Neuronal stem cell (in vitro differentiated cells): Measurements from ENCODE around the gene PGP.

ENCODE experiments used
- DNase-seq: peaks from one replicate; pipeline ENCODE4 v3.0.0-alpha.2; 2013; ENCODE audit warnings: low spot score
- H2AFZ ChIP-seq: one replicate; pipeline ENCODE4 v1.6.1; 2013; ENCODE audit warnings: mild to moderate bottlenecking, low read length, inconsistent platforms
- H2AK5ac ChIP-seq: 2 replicates; pipeline ENCODE4 v1.6.1; 2013; ENCODE audit warnings: low read depth, mild to moderate bottlenecking, inconsistent platforms, low read length, moderate library complexity, mixed read lengths
- H2BK120ac ChIP-seq: 2 replicates; pipeline ENCODE4 v1.6.1; 2013; ENCODE audit warnings: low read depth, mild to moderate bottlenecking, inconsistent platforms, low read length, moderate library complexity, mixed read lengths
- H2BK12ac ChIP-seq: one replicate; pipeline ENCODE4 v1.6.1; 2013; ENCODE audit warnings: low read length, inconsistent platforms
- H2BK15ac ChIP-seq: 2 replicates; pipeline ENCODE4 v1.6.1; 2013; ENCODE audit warnings: mild to moderate bottlenecking, low read length, inconsistent platforms, mixed read lengths
- H2BK5ac ChIP-seq: one replicate; pipeline ENCODE4 v1.6.1; 2013; ENCODE audit warnings: inconsistent platforms, mild to moderate bottlenecking, low read length, moderate library complexity
- H3K14ac ChIP-seq: one replicate; pipeline ENCODE4 v1.6.1; 2013; ENCODE audit warnings: low read length, inconsistent platforms
- H3K18ac ChIP-seq: 2 replicates; pipeline ENCODE4 v1.6.1; 2013; ENCODE audit warnings: low read length, inconsistent platforms
- H3K23ac ChIP-seq: 2 replicates; pipeline ENCODE4 v1.6.1; 2013; ENCODE audit warnings: low read depth, mild to moderate bottlenecking, mixed read lengths, low read length, inconsistent platforms; ENCODE audit not compliant: poor library complexity
- H3K27ac ChIP-seq: replicated peaks from 3 replicates; pipeline ENCODE4 v1.5.1; 2013; ENCODE audit warnings: low read length, inconsistent platforms
- H3K27me3 ChIP-seq, 3 experiments: 2 replicates each; pipeline ENCODE4 v1.6.1; 2013; ENCODE audit warnings: low read length in 3 of 3, mild to moderate bottlenecking in 2 of 3, inconsistent platforms in 1 of 3, low read depth in 1 of 3, mixed read lengths in 1 of 3, moderate library complexity in 1 of 3; ENCODE audit not compliant: control insufficient read depth in 3 of 3, insufficient read depth in 3 of 3
- H3K36me3 ChIP-seq, 2 donors: replicated peaks in 1 of 2; 2 replicates each; pipeline ENCODE4 v1.6.1; 2013; ENCODE audit warnings: low read length in 2 of 2; ENCODE audit not compliant: control insufficient read depth in 2 of 2, insufficient read depth in 2 of 2
- H3K4ac ChIP-seq: 2 replicates; pipeline ENCODE4 v1.6.1; 2013; ENCODE audit warnings: inconsistent platforms, mild to moderate bottlenecking, low read length, moderate library complexity
- H3K4me1 ChIP-seq, 2 donors: 1 replicate in 1 of 2; 2 replicates in 1 of 2; pipeline ENCODE4 v1.6.1; 2013; ENCODE audit warnings: low read length in 2 of 2, low read depth in 1 of 2; ENCODE audit not compliant: control insufficient read depth in 2 of 2, insufficient read depth in 1 of 2
- H3K4me2 ChIP-seq: one replicate; pipeline ENCODE4 v1.6.1; 2013; ENCODE audit warnings: mild to moderate bottlenecking, low read length, inconsistent platforms; ENCODE audit not compliant: insufficient read depth, poor library complexity, severe bottlenecking
- H3K4me3 ChIP-seq, 2 donors: 2 replicates each; pipeline ENCODE4 v1.5.1; 2013; ENCODE audit warnings: low read length in 2 of 2, mild to moderate bottlenecking in 2 of 2, inconsistent platforms in 1 of 2, moderate library complexity in 1 of 2
- H3K79me1 ChIP-seq: one replicate; pipeline ENCODE4 v1.6.1; 2013; ENCODE audit warnings: low read depth, mild to moderate bottlenecking, inconsistent platforms, low read length, moderate library complexity
- H3K9ac ChIP-seq: one replicate; pipeline ENCODE4 v1.6.1; 2013; ENCODE audit warnings: mild to moderate bottlenecking, low read depth, low read length, inconsistent platforms; ENCODE audit not compliant: poor library complexity
- H3K9me3 ChIP-seq, 2 donors: replicated peaks in 1 of 2; 2 replicates each; pipeline versions ENCODE3 to v1.6.1; 2013; ENCODE audit warnings: low read length in 2 of 2, mild to moderate bottlenecking in 2 of 2, inconsistent platforms in 1 of 2, low read depth in 1 of 2, mixed read lengths in 1 of 2, moderate library complexity in 1 of 2; ENCODE audit not compliant: control insufficient read depth in 2 of 2, insufficient read depth in 1 of 2
- H4K8ac ChIP-seq: one replicate; pipeline ENCODE4 v1.6.1; 2013; ENCODE audit warnings: low read depth, mild to moderate bottlenecking, inconsistent platforms, low read length, moderate library complexity
- H4K91ac ChIP-seq: one replicate; pipeline ENCODE4 v1.6.1; 2013; ENCODE audit warnings: low read length, low read depth, mild to moderate bottlenecking, inconsistent platforms; ENCODE audit not compliant: poor library complexity
- WGBS, 2 donors: extraction: QIAGEN DNeasy Blood & Tissue Kit; methylation state at CpG; one replicate each; pipeline ENCODE4 v1.1.7; 2013; ENCODE audit warnings: missing lambda C conversion rate in 2 of 2, mixed read lengths in 1 of 2; ENCODE audit not compliant: insufficient read length in 2 of 2, insufficient replicate concordance in 1 of 2; ENCODE audit errors: extremely low coverage in 2 of 2; 5-methylcytosine and 5-hydroxymethylcytosine counted together

Gene PGP

GRCh38 chr16:2176047-2176446 is 38.6 kb downstream of the PGP start:
- no peak overlapping the region for H4K91ac ChIP-seq
- peaks cover 28 to 65% of the 10 kb centered on the region in 2 donors for H3K36me3 ChIP-seq
- H2AK5ac ChIP-seq = no peak overlapping the region

DNA sequence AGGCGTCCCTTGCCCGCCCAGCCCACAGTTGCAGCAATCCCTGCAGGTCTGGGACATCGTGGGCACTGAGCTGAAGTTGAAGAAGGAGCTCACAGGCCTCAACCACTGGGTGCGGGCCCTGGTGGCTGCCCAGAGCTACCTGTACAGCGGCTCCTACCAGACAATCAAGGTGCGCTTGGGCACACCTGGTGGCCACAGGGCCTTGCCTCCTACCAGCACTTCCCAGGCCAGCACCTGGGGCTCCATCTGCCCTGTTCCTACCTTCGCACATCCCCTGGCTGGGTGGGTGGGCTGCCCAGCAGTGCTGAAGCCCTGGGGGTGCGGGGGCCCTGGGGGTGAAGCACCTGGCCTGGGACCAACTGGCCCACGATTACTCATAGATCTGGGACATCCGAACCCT is 39.2 kb downstream of the PGP start:
- Histone ChIP-seq H3K18ac (no peak overlapping the region), H2BK5ac (peak overlapping the region; percentile 82), H3K23ac (no peak overlapping the region), H2AK5ac (no peak overlapping the region), H4K91ac (no peak overlapping the region), H3K27me3 (no peaks in the 10 kb centered on the region), H3K14ac (no peak overlapping the region), H4K8ac (no peak overlapping the region), H3K4me2 (no peak overlapping the region), H2BK12ac (no peak overlapping the region), H2AFZ (no peak overlapping the region), H2BK15ac (no peak overlapping the region), H3K4me1 (no peaks in the 10 kb centered on the region), H3K36me3 (peaks cover 28 to 71% of the 10 kb centered on the region in 2 donors), H3K9ac (peak overlapping the region; percentile 30), H3K4me3 (peak overlapping the region in 1 of 2 donors; percentile 45), H3K4ac (no peak overlapping the region), H2BK120ac (no peak overlapping the region), H3K27ac (no peak overlapping the region), H3K9me3 (no peaks in the 10 kb centered on the region), H3K79me1 (peaks cover 7% of the 10 kb centered on the region)
- WGBS, 2 donors = no CpG with 5 or more reads among the region's 10 CpGs
- DNase-seq = no peak

More at GRCh38 chr16:2176047-2176446, 38.6 kb downstream of the PGP start:
- no peak overlapping the region for H3K9ac ChIP-seq
- no peaks in the 10 kb centered on the region for H3K9me3 ChIP-seq
- H3K27ac ChIP-seq = no peak overlapping the region
- H3K18ac ChIP-seq = no peak overlapping the region
- peaks cover 7% of the 10 kb centered on the region for H3K79me1 ChIP-seq
- no peak overlapping the region for H2BK120ac ChIP-seq
- H3K4me3 ChIP-seq = no peak overlapping the region
- H3K4me2 ChIP-seq = no peak overlapping the region
- peak overlapping the region; percentile 38 for H3K14ac ChIP-seq
- peak overlapping the region; percentile 71 for H2BK5ac ChIP-seq
- no peak overlapping the region for H2BK15ac ChIP-seq
- H2BK12ac ChIP-seq = no peak overlapping the region
- WGBS, 2 donors = no CpG with 5 or more reads among the region's 23 CpGs
- H3K23ac ChIP-seq = peak overlapping the region; percentile 65
- H4K8ac ChIP-seq = no peak overlapping the region
- no peaks in the 10 kb centered on the region for H3K27me3 ChIP-seq
- no peak overlapping the region for H2AFZ ChIP-seq
- DNase-seq = no peak
- H3K4me1 ChIP-seq = no peaks in the 10 kb centered on the region
- no peak overlapping the region for H3K4ac ChIP-seq

DNA sequence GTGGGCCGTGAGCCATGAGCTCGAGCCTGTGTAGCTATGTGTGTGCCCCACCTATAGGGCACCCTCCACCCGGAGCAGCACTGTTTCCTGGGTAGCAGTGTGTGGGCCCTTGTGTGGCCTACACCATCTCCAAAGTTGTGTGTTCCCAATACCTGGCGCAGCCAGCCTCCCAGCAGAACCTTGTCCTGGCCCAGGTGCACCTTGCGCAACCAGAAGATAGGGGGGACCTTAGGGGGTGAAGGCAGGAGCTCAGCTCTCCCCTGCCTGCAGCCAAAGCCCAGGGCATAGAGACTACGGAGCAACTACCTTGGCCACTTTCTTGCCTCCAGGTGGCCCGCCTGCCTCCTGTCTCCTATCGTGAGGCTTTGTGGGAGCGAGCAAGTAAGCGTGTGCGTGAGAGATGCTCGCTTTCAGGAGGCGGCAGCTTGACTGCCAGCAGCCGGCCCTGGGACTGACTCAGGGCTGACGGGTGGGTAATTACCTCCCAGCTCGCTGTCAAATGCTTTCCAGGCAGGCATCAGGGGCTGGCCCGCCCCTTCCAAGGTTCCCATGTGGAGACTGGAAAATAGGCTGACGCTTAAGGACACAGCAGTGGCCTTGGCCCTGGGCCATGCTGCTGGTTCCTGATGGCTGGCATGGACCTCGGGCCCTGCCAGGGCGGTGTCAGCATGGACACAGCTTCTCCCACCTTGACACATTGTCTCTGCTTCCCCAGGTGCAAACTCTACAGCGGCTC is 40.1 kb downstream of the PGP start:
- H3K9ac ChIP-seq = no peak overlapping the region
- no peak overlapping the region for H2AK5ac ChIP-seq
- no peaks in the 10 kb centered on the region for H3K9me3 ChIP-seq
- WGBS, 2 donors = no CpG with 5 or more reads among the region's 21 CpGs
- H4K8ac ChIP-seq = no peak overlapping the region
- H3K4me2 ChIP-seq = no peak overlapping the region
- no peaks in the 10 kb centered on the region for H3K27me3 ChIP-seq
- H2BK120ac ChIP-seq = no peak overlapping the region
- H2BK5ac ChIP-seq = peak overlapping the region; percentile 82
- H3K18ac ChIP-seq = no peak overlapping the region
- H3K14ac ChIP-seq = no peak overlapping the region
- H3K36me3 ChIP-seq = peaks cover 28 to 77% of the 10 kb centered on the region in 2 donors
- H3K4ac ChIP-seq = no peak overlapping the region
- H4K91ac ChIP-seq = no peak overlapping the region
- H3K27ac ChIP-seq = no peak overlapping the region
- no peaks in the 10 kb centered on the region for H3K4me1 ChIP-seq
- H2AFZ ChIP-seq = no peak overlapping the region
- no peak overlapping the region for H2BK15ac ChIP-seq
- H2BK12ac ChIP-seq = no peak overlapping the region
- H3K4me3 ChIP-seq = no peak overlapping the region
- no peak for DNase-seq
- H3K79me1 ChIP-seq = peaks cover 7% of the 10 kb centered on the region
- no peak overlapping the region for H3K23ac ChIP-seq

- no peak overlapping the region for H2BK12ac ChIP-seq
- no peak overlapping the region for H3K4ac ChIP-seq
- no peak overlapping the region for H3K27ac ChIP-seq
- H2AFZ ChIP-seq = no peak overlapping the region
- H3K4me2 ChIP-seq = no peak overlapping the region
- WGBS, 2 donors = no CpG with 5 or more reads among the region's 4 CpGs
- H2AK5ac ChIP-seq = no peak overlapping the region
- no peak overlapping the region for H3K9ac ChIP-seq
- no peak overlapping the region for H3K18ac ChIP-seq
- no peak overlapping the region for H2BK15ac ChIP-seq
- H3K27me3 ChIP-seq = no peaks in the 10 kb centered on the region
- no peak overlapping the region for H2BK120ac ChIP-seq
- no peak overlapping the region for H2BK5ac ChIP-seq
- H4K91ac ChIP-seq = no peak overlapping the region
- no peak for DNase-seq
- peaks cover 7% of the 10 kb centered on the region for H3K79me1 ChIP-seq
- H4K8ac ChIP-seq = no peak overlapping the region
- no peak overlapping the region for H3K23ac ChIP-seq
- no peaks in the 10 kb centered on the region for H3K9me3 ChIP-seq
- H3K36me3 ChIP-seq = peaks cover 28 to 82% of the 10 kb centered on the region in 2 donors
- no peak overlapping the region for H3K14ac ChIP-seq
- no peak overlapping the region for H3K4me3 ChIP-seq
- no peaks in the 10 kb centered on the region for H3K4me1 ChIP-seq
Observed at GRCh38 chr16:2173916-2174315, 40.7 kb downstream of the PGP start.
